ENCODE results near the gene RGS12.

RGS12 gene

GRCh38 chr4:3255611-3256186 is 37.1 kb upstream of the RGS12 start:
- H3K4me2 ChIP-seq (ENCODE audit: low read length) = no peak overlapping the region
- no peaks in the 10 kb centered on the region for H3K27me3 ChIP-seq (ENCODE audit: insufficient read depth, low read length)
- no peaks in the 10 kb centered on the region for H4K20me1 ChIP-seq (ENCODE audit: insufficient read depth, low read length)
- H3F3A ChIP-seq (ENCODE audit: insufficient read depth, low read length) = no peaks in the 10 kb centered on the region
- H3K36me3 ChIP-seq (ENCODE audit: insufficient read depth, low read length) = no peaks in the 10 kb centered on the region
- H3K9me3 ChIP-seq (ENCODE audit: low read length) = no peaks in the 10 kb centered on the region
- no peak overlapping the region for H3K4me3 ChIP-seq (ENCODE audit: low read depth, low read length, poor library complexity, severe bottlenecking)
- H3K9ac ChIP-seq (ENCODE audit: low read length) = no peak overlapping the region
- H3K79me2 ChIP-seq (ENCODE audit: insufficient read depth, low read length) = no peaks in the 10 kb centered on the region
- no peak overlapping the region for H3K27ac ChIP-seq (ENCODE audit: low read depth, low read length, poor library complexity, severe bottlenecking)
- no peak for TF ChIP-seq EZH2 (IDR thresholded peaks at IDR 0.05; ENCODE audit: borderline replicate concordance, low read length)
- no peak for TF ChIP-seq CTCF (IDR thresholded peaks at IDR 0.05; ENCODE audit: low read length)
- H3K4me1 ChIP-seq (ENCODE audit: insufficient read depth, low read length, severe bottlenecking) = no peaks in the 10 kb centered on the region
- H3K9me2 ChIP-seq (ENCODE audit: low read depth, low read length) = no peaks in the 10 kb centered on the region
- no peak overlapping the region for H2AFZ ChIP-seq (ENCODE audit: low read length)

- TF ChIP-seq EZH2 (IDR thresholded peaks at IDR 0.05; ENCODE audit: borderline replicate concordance, low read length) = no peak
- no peak for TF ChIP-seq CTCF (IDR thresholded peaks at IDR 0.05; ENCODE audit: low read length)
- no peaks in the 10 kb centered on the region for H3K9me2 ChIP-seq (ENCODE audit: low read depth, low read length)
- H2AFZ ChIP-seq (ENCODE audit: low read length) = no peak overlapping the region
- H3K4me3 ChIP-seq (ENCODE audit: low read depth, low read length, poor library complexity, severe bottlenecking) = no peak overlapping the region
- no peaks in the 10 kb centered on the region for H3K79me2 ChIP-seq (ENCODE audit: insufficient read depth, low read length)
- no peak overlapping the region for H3K4me2 ChIP-seq (ENCODE audit: low read length)
- H3K27ac ChIP-seq (ENCODE audit: low read depth, low read length, poor library complexity, severe bottlenecking) = no peak overlapping the region
- no peaks in the 10 kb centered on the region for H3K27me3 ChIP-seq (ENCODE audit: insufficient read depth, low read length)
- no peaks in the 10 kb centered on the region for H3K4me1 ChIP-seq (ENCODE audit: insufficient read depth, low read length, severe bottlenecking)
- no peaks in the 10 kb centered on the region for H3F3A ChIP-seq (ENCODE audit: insufficient read depth, low read length)
- no peaks in the 10 kb centered on the region for H3K36me3 ChIP-seq (ENCODE audit: insufficient read depth, low read length)
- H3K9ac ChIP-seq (ENCODE audit: low read length) = no peak overlapping the region
- no peaks in the 10 kb centered on the region for H3K9me3 ChIP-seq (ENCODE audit: low read length)
- H4K20me1 ChIP-seq (ENCODE audit: insufficient read depth, low read length) = no peaks in the 10 kb centered on the region
Measured at GRCh38 chr4:3256230-3257102, 36.4 kb upstream of the RGS12 start.

- H3K4me1 ChIP-seq (ENCODE audit: insufficient read depth, low read length, severe bottlenecking) = no peaks in the 10 kb centered on the region
- no peak overlapping the region for H3K4me3 ChIP-seq (ENCODE audit: low read depth, low read length, poor library complexity, severe bottlenecking)
- H4K20me1 ChIP-seq (ENCODE audit: insufficient read depth, low read length) = no peaks in the 10 kb centered on the region
- H3K9me3 ChIP-seq (ENCODE audit: low read length) = no peaks in the 10 kb centered on the region
- TF ChIP-seq EZH2 (IDR thresholded peaks at IDR 0.05; ENCODE audit: borderline replicate concordance, low read length) = no peak
- H3K9me2 ChIP-seq (ENCODE audit: low read depth, low read length) = no peaks in the 10 kb centered on the region
- H3K79me2 ChIP-seq (ENCODE audit: insufficient read depth, low read length) = no peaks in the 10 kb centered on the region
- H2AFZ ChIP-seq (ENCODE audit: low read length) = no peak overlapping the region
- no peaks in the 10 kb centered on the region for H3F3A ChIP-seq (ENCODE audit: insufficient read depth, low read length)
- H3K27me3 ChIP-seq (ENCODE audit: insufficient read depth, low read length) = no peaks in the 10 kb centered on the region
- no peak overlapping the region for H3K27ac ChIP-seq (ENCODE audit: low read depth, low read length, poor library complexity, severe bottlenecking)
- no peak overlapping the region for H3K9ac ChIP-seq (ENCODE audit: low read length)
- H3K36me3 ChIP-seq (ENCODE audit: insufficient read depth, low read length) = no peaks in the 10 kb centered on the region
- no peak overlapping the region for H3K4me2 ChIP-seq (ENCODE audit: low read length)
Measured at GRCh38 chr4:3257103-3257555, 35.7 kb upstream of the RGS12 start.

Measured in OCI-LY1 (cell line).